Skeletal muscle satellite cell (primary cell): ENCODE measurements around the gene DENND6B.

Experiments
- H3K27me3 ChIP-seq: 2 replicates; pipeline ENCODE4 v1.7.0; 2013; ENCODE audit warnings: low read length; ENCODE audit not compliant: control insufficient read depth, insufficient read depth
- H3K36me3 ChIP-seq: 2 replicates; pipeline ENCODE4 v1.7.0; 2013; ENCODE audit warnings: mild to moderate bottlenecking, control low read depth, low read length; ENCODE audit not compliant: insufficient read depth
- H3K4me1 ChIP-seq: 2 replicates; pipeline ENCODE4 v1.7.0; 2013; ENCODE audit warnings: low read length; ENCODE audit not compliant: control insufficient read depth, insufficient read depth
- H3K4me2 ChIP-seq: 2 replicates; pipeline ENCODE4 v1.7.0; 2013; ENCODE audit warnings: mild to moderate bottlenecking, low read length
- H3K4me3 ChIP-seq: 2 replicates; pipeline ENCODE4 v1.7.0; 2013; ENCODE audit warnings: low read length
- H3K9ac ChIP-seq: 2 replicates; pipeline ENCODE4 v1.7.0; 2013; ENCODE audit warnings: mild to moderate bottlenecking, low read depth, low read length, moderate library complexity
- H3K9me3 ChIP-seq: replicated peaks from 2 replicates; pipeline ENCODE4 v1.7.0; 2013; ENCODE audit warnings: mild to moderate bottlenecking, control low read depth, low read length

Gene DENND6B

DNA sequence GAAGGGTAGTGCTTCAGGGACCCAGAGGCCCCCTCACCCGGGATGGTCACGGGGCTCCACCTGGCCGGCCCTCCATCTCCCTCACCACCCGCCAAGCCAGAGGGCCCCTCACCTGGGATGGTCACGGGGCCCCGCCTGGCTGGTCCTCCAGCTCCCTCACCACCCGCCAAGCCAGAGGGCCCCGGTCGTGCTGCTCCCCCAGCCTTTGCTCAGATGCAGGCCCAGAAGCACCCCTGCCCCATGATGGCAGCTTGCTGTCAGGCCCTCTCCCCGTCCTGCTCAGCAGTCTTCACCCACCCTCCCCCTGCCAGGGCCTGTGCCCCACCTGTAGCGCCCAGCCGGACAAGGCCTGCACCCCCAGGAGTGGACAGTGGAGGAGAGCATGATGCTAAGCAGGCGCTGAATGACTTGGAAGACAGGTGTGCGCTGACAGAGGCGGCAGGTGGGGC is 7.3 kb downstream of the DENND6B start:
- Histone ChIP-seq H3K4me3 (no peak overlapping the region), H3K4me2 (no peak overlapping the region), H3K27me3 (no peaks in the 10 kb centered on the region)

DNA sequence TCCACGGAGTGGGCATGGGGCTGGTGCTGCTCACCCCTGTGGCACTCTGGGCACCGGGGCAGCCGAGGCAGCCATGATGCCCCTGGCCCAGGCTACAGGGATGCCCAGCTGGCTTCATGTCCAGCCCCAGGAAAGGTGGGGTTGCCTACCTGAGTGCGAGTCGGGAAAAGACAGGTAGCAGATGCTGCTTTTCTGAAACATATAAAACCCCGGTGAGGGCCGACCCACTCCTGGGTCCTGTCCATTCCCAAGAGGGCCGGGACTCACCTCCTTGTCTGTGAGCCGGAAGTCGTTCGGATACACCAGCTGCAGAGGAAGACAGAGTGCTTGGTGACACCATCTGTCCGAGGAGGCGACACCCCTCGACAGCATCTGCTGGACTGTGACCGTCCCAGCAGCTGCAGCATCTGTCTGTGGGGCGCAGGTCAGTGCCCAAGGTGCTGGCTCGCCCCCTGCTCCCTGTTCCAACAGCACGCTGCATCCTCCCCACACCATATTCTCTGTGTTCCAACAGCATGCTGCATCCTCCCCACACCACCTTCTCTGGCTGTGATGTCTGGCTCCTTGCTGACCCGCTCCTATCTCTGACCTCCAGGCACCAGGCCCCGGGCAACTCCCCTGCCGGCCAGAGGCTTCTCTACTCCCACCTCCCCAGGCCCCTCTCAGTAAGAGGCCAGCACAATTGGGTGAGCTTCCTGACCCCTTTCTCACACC is 8.0 kb downstream of the DENND6B start:
- Histone ChIP-seq H3K9ac (no peak overlapping the region), H3K4me2 (no peak overlapping the region), H3K4me3 (no peak overlapping the region), H3K9me3 (no peaks in the 10 kb centered on the region), H3K27me3 (no peaks in the 10 kb centered on the region), H3K4me1 (no peaks in the 10 kb centered on the region), H3K36me3 (no peaks in the 10 kb centered on the region)

More for the DNA sequence above, 7.3 kb downstream of the DENND6B start:
- Histone ChIP-seq H3K4me1 (no peaks in the 10 kb centered on the region), H3K9ac (no peak overlapping the region), H3K36me3 (no peaks in the 10 kb centered on the region), H3K9me3 (no peaks in the 10 kb centered on the region)

- Histone ChIP-seq H3K4me1 (no peaks in the 10 kb centered on the region), H3K9ac (no peak overlapping the region), H3K9me3 (no peaks in the 10 kb centered on the region), H3K27me3 (no peaks in the 10 kb centered on the region), H3K36me3 (no peaks in the 10 kb centered on the region), H3K4me2 (no peak overlapping the region), H3K4me3 (no peak overlapping the region)
Observed at GRCh38 chr22:50318356-50318697, 8.5 kb downstream of the DENND6B start.

DNA sequence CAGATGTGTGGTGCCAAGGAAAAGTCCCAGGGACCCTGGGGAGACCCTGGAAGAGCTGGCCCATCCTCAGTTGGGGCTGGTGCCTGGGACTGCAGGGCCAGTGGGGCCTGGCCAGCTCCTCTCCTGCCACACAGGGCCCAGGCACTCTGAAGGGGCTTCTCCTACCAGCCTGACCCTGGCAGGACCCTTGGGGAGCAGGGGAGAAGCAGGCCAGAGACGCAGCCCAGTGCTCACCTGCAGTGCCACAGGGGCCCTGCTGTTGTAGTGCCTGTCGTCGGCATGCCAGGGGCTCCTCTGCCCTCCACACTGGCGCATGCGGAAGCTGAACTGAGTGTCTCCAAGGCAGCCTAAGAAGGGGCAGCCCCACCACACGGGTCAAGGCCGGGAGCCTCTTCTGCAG is 9.1 kb downstream of the DENND6B start:
- Histone ChIP-seq H3K9ac (no peak overlapping the region), H3K4me1 (no peaks in the 10 kb centered on the region), H3K36me3 (no peaks in the 10 kb centered on the region), H3K27me3 (no peaks in the 10 kb centered on the region), H3K4me3 (no peak overlapping the region), H3K9me3 (no peaks in the 10 kb centered on the region), H3K4me2 (no peak overlapping the region)

GRCh38 chr22:50317178-50317577 is 9.6 kb downstream of the DENND6B start:
- Histone ChIP-seq H3K9me3 (no peaks in the 10 kb centered on the region), H3K9ac (no peak overlapping the region), H3K4me2 (no peak overlapping the region), H3K27me3 (no peaks in the 10 kb centered on the region), H3K4me3 (no peak overlapping the region), H3K4me1 (no peaks in the 10 kb centered on the region), H3K36me3 (no peaks in the 10 kb centered on the region)

DNA sequence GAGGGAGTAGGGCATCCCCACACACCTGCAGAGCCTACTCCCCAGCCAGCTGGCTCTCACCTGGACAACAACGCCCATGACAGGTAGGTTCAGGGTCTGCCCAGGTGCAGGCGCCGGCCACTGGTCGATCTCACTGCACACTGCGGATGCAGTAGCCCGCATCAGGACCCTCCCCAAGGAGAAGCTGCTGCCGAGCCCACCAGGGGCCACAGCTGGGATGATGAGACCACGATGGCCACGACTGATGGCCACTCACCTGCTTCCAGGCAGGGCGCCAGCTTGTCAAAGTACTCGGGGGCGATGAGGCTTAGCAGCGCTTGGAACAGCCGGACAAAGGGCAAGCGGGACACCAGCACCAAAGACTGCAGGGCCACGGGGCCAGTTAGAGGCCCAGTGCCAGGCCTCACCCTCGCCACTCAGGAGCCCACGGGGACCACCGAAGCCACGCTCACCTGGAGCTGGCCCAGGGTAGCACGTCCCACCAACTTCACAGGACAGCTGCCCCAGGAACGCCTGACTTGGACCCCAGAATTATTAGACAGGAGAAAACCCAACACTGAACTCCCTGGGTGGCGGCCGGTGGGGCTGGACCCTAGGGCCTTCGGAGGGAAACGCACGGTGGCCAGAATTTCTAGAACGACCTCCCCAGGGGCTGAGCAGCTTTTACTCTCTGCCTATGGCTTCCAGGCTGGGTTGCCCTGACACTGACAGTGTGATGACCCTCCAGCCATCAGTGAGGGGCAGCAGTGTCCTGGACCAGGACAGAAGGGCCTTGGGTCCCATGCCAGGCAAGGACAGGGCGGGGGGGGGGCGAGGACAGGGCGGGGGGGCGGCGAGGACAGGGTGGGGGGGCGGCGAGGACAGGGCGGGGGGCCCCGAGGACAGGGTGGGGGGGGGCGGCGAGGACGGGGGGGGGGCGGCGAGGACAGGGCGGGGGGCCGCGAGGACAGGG is 10.4 kb downstream of the DENND6B start:
- Histone ChIP-seq H3K4me3 (no peak overlapping the region), H3K9ac (no peak overlapping the region), H3K9me3 (no peaks in the 10 kb centered on the region), H3K27me3 (no peaks in the 10 kb centered on the region), H3K36me3 (no peaks in the 10 kb centered on the region), H3K4me2 (no peak overlapping the region), H3K4me1 (no peaks in the 10 kb centered on the region)

GRCh38 chr22:50315289-50316113 is 11.3 kb downstream of the DENND6B start:
- Histone ChIP-seq H3K4me3 (no peak overlapping the region), H3K9ac (no peak overlapping the region), H3K9me3 (no peaks in the 10 kb centered on the region), H3K27me3 (no peaks in the 10 kb centered on the region), H3K4me2 (no peak overlapping the region), H3K36me3 (no peaks in the 10 kb centered on the region), H3K4me1 (no peaks in the 10 kb centered on the region)

GRCh38 chr22:50314455-50315288 is 12.1 kb downstream of the DENND6B start:
- Histone ChIP-seq H3K36me3 (no peaks in the 10 kb centered on the region), H3K4me1 (no peaks in the 10 kb centered on the region), H3K4me2 (no peak overlapping the region), H3K27me3 (no peaks in the 10 kb centered on the region), H3K9me3 (no peaks in the 10 kb centered on the region), H3K4me3 (no peak overlapping the region), H3K9ac (no peak overlapping the region)

DNA sequence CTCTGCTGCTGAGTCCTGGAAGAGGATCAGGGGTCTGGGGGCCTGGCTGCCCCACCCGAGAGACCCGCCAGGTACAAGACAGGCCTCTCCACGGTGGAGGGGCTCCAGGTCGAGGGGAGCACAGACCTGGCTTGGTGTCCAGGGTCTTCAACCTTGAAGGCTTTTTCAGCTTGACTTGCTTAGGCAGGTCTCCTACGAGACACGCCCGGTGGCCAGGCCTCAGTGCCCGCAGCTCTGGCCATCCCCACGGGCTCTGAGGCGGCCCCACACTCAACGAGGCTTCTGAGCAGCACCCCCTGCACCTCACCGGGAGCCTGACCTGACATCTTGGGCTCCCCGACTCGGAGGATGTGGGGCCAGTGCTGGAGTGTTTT is 12.7 kb downstream of the DENND6B start:
- Histone ChIP-seq H3K4me2 (no peak overlapping the region), H3K36me3 (no peaks in the 10 kb centered on the region), H3K27me3 (no peaks in the 10 kb centered on the region), H3K4me1 (peaks cover 5% of the 10 kb centered on the region), H3K9me3 (no peaks in the 10 kb centered on the region), H3K9ac (no peak overlapping the region), H3K4me3 (no peak overlapping the region)

GRCh38 chr22:50313600-50313999 is 13.2 kb downstream of the DENND6B start:
- peaks cover 10% of the 10 kb centered on the region for H3K4me1 ChIP-seq
- H3K4me2 ChIP-seq: no peak overlapping the region
- H3K4me3 ChIP-seq: no peak overlapping the region
- no peaks in the 10 kb centered on the region for H3K36me3 ChIP-seq
- H3K27me3 ChIP-seq: no peaks in the 10 kb centered on the region
- no peaks in the 10 kb centered on the region for H3K9me3 ChIP-seq
- H3K9ac ChIP-seq: no peak overlapping the region
